ENCODE data around the gene GRIK1. TPM values are rescaled to one million over a fixed set of nuclear protein-coding genes. Genes with fewer than 3 reads are reported as not detected.

The GRIK1 gene
- total RNA-seq, 1 experiment from 2014 or later, result not detected

DNA sequence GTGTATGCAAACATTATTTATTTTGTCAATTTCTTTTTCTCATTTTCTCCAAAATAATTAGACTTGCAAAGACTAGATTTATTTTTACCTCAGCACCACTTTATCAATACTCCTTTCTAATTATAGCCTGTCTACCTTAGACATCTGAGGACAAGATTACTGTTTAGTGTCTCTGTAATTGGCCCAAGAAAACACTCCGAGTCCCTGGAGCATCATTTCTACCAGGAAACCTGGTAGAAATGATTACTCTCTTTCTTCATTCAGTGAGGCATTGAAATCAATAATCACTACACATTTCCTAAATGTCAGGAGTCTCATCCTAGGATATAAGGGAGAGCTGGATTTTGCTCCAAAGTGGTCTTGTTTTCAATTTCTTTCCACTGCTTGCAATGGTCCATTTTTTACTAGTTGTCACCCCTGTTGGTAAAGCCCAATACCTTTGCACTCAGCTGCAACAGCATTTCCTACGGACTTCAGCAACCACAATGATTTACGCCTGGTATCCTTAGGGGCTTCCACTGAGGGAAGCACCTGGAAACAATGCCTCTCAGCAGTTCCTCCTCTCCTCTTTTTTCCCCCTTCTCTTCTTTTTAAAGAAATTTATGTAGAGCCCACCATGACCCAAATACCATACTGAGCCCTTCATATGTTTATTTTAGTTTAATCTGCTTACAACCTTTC lies 64.6 kb downstream of the GRIK1 start:
- Histone ChIP-seq H3K4me3 (ENCODE audit: low read length) (no peak overlapping the region), H3K4me2 (ENCODE audit: low read depth, low read length, poor library complexity, severe bottlenecking) (no peak overlapping the region), H2AFZ (ENCODE audit: low read length) (no peak overlapping the region), H3K4me1 (ENCODE audit: low read length) (no peaks in the 10 kb centered on the region), H3K27me3 (ENCODE audit: low read length) (no peaks in the 10 kb centered on the region), H3K79me2 (ENCODE audit: low read length) (no peaks in the 10 kb centered on the region), H4K20me1 (ENCODE audit: insufficient read depth, low read depth, low read length) (no peaks in the 10 kb centered on the region), H3K9ac (ENCODE audit: low read length) (no peak overlapping the region), H3K36me3 (ENCODE audit: insufficient read depth, low read length) (no peaks in the 10 kb centered on the region), H3K27ac (ENCODE audit: low read length) (no peak overlapping the region), H3K9me3 (ENCODE audit: low read length) (no peaks in the 10 kb centered on the region), H3K9me2 (replicated peaks; ENCODE audit: insufficient read depth, low read length) (no peaks in the 10 kb centered on the region)
- DNase-seq, result no peak

DNA sequence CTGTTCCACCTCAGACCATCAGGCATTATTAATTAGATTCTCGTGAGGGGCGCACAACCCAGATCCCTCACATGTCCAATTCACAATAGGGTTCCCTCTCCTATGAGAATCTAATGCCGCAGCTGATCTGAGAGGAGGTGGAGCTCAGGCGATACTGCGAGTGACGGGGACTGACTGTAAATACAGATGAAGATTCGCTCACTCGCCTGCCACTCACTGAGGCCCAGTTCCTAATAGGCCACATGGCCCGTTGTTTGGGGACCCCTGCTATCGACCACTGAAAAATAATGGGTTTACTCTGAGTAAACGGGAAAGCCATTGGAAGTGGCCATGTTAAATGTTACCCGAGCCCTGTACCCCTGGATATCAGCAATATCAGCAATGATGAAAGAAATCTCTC lies 65.9 kb downstream of the GRIK1 start:
- H3K4me1 ChIP-seq (ENCODE audit: low read length), result no peaks in the 10 kb centered on the region
- no peaks in the 10 kb centered on the region for H4K20me1 ChIP-seq (ENCODE audit: insufficient read depth, low read depth, low read length)
- H3K79me2 ChIP-seq (ENCODE audit: low read length), result no peaks in the 10 kb centered on the region
- H3K9me3 ChIP-seq (ENCODE audit: low read length), result no peaks in the 10 kb centered on the region
- no peaks in the 10 kb centered on the region for H3K27me3 ChIP-seq (ENCODE audit: low read length)
- H3K4me2 ChIP-seq (ENCODE audit: low read depth, low read length, poor library complexity, severe bottlenecking), result no peak overlapping the region
- no peaks in the 10 kb centered on the region for H3K9me2 ChIP-seq (replicated peaks; ENCODE audit: insufficient read depth, low read length)
- H3K36me3 ChIP-seq (ENCODE audit: insufficient read depth, low read length), result no peaks in the 10 kb centered on the region
- DNase-seq, result no peak
- H3K9ac ChIP-seq (ENCODE audit: low read length), result no peak overlapping the region
- H2AFZ ChIP-seq (ENCODE audit: low read length), result no peak overlapping the region
- H3K27ac ChIP-seq (ENCODE audit: low read length), result no peak overlapping the region
- no peak overlapping the region for H3K4me3 ChIP-seq (ENCODE audit: low read length)

DNA sequence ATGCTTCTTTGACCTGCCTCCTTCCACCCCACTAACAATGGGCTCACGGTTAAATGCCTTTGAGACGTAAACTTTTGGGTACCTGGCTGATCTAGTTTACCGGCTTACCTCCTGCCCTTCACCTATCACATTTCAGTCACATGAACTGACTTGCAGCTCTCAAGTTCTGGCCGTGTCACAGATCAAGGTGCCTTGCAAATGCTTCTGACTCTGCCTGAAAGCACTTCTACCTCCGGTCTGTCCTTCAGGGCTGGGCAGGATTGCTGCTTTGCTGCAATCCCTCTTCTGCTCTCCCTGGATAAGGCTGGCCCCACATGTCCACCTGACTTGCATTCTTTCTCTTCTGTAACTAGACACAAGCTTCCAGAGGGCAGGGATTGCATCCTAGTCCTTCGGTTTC lies 69.0 kb downstream of the GRIK1 start:
- Histone ChIP-seq H4K20me1 (ENCODE audit: insufficient read depth, low read depth, low read length) (no peaks in the 10 kb centered on the region), H3K4me1 (ENCODE audit: low read length) (no peaks in the 10 kb centered on the region), H3K27me3 (ENCODE audit: low read length) (no peaks in the 10 kb centered on the region), H3K4me3 (ENCODE audit: low read length) (no peak overlapping the region), H3K9ac (ENCODE audit: low read length) (no peak overlapping the region), H3K9me2 (replicated peaks; ENCODE audit: insufficient read depth, low read length) (no peaks in the 10 kb centered on the region), H3K9me3 (ENCODE audit: low read length) (no peaks in the 10 kb centered on the region), H3K36me3 (ENCODE audit: insufficient read depth, low read length) (no peaks in the 10 kb centered on the region), H3K27ac (ENCODE audit: low read length) (no peak overlapping the region), H2AFZ (ENCODE audit: low read length) (no peak overlapping the region), H3K4me2 (ENCODE audit: low read depth, low read length, poor library complexity, severe bottlenecking) (no peak overlapping the region), H3K79me2 (ENCODE audit: low read length) (no peaks in the 10 kb centered on the region)
- DNase-seq, result no peak

DNA sequence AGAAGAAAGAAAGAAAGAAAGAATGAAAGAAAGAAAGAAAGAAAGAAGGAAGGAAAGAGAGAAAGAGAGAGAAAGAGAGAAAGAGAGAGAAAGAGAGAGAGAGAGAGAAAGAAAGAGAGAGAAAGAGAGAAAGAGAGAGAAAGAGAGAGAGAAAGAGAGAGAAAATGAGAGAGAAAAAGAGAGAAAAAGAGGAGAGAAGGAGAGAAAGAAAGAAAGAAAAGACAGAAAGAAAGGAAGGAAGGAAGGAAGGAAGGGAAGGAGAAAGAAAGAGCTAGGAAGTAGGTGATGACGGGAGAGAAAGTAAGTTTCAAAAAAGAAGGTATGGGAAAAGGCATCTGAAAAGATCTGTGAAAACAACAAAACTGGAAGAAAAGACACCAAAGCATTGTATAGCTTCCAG lies 72.0 kb downstream of the GRIK1 start:
- Histone ChIP-seq H3K27me3 (ENCODE audit: low read length) (no peaks in the 10 kb centered on the region), H3K4me3 (ENCODE audit: low read length) (no peak overlapping the region), H2AFZ (ENCODE audit: low read length) (no peak overlapping the region), H4K20me1 (ENCODE audit: insufficient read depth, low read depth, low read length) (no peaks in the 10 kb centered on the region), H3K4me2 (ENCODE audit: low read depth, low read length, poor library complexity, severe bottlenecking) (no peak overlapping the region), H3K36me3 (ENCODE audit: insufficient read depth, low read length) (no peaks in the 10 kb centered on the region), H3K79me2 (ENCODE audit: low read length) (no peaks in the 10 kb centered on the region), H3K4me1 (ENCODE audit: low read length) (no peaks in the 10 kb centered on the region), H3K27ac (ENCODE audit: low read length) (no peak overlapping the region), H3K9me3 (ENCODE audit: low read length) (no peaks in the 10 kb centered on the region), H3K9me2 (replicated peaks; ENCODE audit: insufficient read depth, low read length) (no peaks in the 10 kb centered on the region), H3K9ac (ENCODE audit: low read length) (no peak overlapping the region)
- DNase-seq, result no peak

DNA sequence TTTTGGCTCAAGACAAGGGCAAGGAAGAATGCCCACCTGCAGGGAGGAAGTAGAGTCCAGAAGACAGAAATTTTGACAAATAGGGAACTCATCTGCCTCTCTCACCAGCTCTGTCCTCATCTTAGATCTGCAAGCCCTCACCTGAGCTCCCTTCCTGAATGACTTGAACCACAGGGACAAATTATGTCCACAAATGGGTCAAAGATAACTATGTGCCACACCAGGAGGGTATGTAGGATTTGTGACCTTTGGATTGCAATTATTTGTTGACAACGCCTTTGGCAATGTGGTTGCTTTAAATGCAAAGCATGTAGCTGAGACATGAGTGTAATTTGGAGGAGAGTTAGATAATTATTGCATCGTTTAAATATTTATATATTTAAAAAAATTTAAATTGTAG lies 79.5 kb downstream of the GRIK1 start:
- H3K9me2 ChIP-seq (replicated peaks; ENCODE audit: insufficient read depth, low read length), result no peaks in the 10 kb centered on the region
- no peaks in the 10 kb centered on the region for H3K9me3 ChIP-seq (ENCODE audit: low read length)
- no peaks in the 10 kb centered on the region for H3K4me1 ChIP-seq (ENCODE audit: low read length)
- H3K36me3 ChIP-seq (ENCODE audit: insufficient read depth, low read length), result no peaks in the 10 kb centered on the region
- no peak overlapping the region for H3K4me3 ChIP-seq (ENCODE audit: low read length)
- no peak for DNase-seq
- H2AFZ ChIP-seq (ENCODE audit: low read length), result no peak overlapping the region
- no peaks in the 10 kb centered on the region for H4K20me1 ChIP-seq (ENCODE audit: insufficient read depth, low read depth, low read length)
- no peaks in the 10 kb centered on the region for H3K79me2 ChIP-seq (ENCODE audit: low read length)
- no peak overlapping the region for H3K4me2 ChIP-seq (ENCODE audit: low read depth, low read length, poor library complexity, severe bottlenecking)
- no peaks in the 10 kb centered on the region for H3K27me3 ChIP-seq (ENCODE audit: low read length)
- H3K27ac ChIP-seq (ENCODE audit: low read length), result no peak overlapping the region
- H3K9ac ChIP-seq (ENCODE audit: low read length), result no peak overlapping the region

DNA sequence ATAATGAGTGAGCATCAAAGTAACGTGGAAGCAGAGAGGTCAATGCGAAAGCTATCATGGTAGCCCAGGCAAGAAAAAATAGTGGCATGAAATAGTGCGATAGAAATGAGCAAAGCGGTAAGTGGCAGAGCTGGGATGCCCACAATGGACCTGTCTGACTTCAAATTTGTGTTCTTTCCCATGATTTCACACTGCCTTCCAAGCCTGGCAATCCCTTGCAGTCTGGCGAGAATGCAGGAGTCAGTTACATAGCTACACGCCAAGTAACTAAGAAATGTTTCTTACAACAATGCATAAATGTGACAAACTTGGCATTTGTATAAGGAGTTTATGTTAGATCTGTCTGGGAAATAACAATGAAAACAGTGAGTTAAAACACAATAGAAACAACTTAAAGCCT lies 82.6 kb downstream of the GRIK1 start:
- H3K4me3 ChIP-seq (ENCODE audit: low read length), result no peak overlapping the region
- H3K27ac ChIP-seq (ENCODE audit: low read length), result no peak overlapping the region
- H3K79me2 ChIP-seq (ENCODE audit: low read length), result no peaks in the 10 kb centered on the region
- no peak overlapping the region for H3K4me2 ChIP-seq (ENCODE audit: low read depth, low read length, poor library complexity, severe bottlenecking)
- H3K27me3 ChIP-seq (ENCODE audit: low read length), result no peaks in the 10 kb centered on the region
- H3K4me1 ChIP-seq (ENCODE audit: low read length), result no peaks in the 10 kb centered on the region
- H3K9ac ChIP-seq (ENCODE audit: low read length), result no peak overlapping the region
- no peak overlapping the region for H2AFZ ChIP-seq (ENCODE audit: low read length)
- H4K20me1 ChIP-seq (ENCODE audit: insufficient read depth, low read depth, low read length), result no peaks in the 10 kb centered on the region
- H3K9me2 ChIP-seq (replicated peaks; ENCODE audit: insufficient read depth, low read length), result no peaks in the 10 kb centered on the region
- H3K9me3 ChIP-seq (ENCODE audit: low read length), result no peaks in the 10 kb centered on the region
- DNase-seq, result no peak
- no peaks in the 10 kb centered on the region for H3K36me3 ChIP-seq (ENCODE audit: insufficient read depth, low read length)

DNA sequence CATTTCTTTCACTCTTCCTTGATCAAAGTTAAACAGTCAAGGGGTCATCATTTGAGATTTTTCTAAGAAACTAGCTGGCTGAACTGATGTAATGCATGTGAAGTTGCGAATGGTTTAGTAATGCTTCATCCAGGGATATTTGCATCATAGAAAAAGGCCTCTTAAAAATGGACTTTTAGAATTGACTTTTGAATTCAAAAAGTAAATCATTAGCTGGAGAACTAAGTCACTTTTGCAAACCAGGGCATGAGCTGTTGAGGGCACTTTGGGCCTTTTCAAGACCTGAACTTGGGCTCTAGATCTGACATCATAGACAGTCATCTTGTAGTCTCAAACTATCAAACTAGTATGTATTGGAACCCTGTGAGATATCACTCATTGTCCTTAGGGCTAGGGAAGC lies 85.0 kb downstream of the GRIK1 start:
- H3K9me3 ChIP-seq (ENCODE audit: low read length), result no peaks in the 10 kb centered on the region

DNA sequence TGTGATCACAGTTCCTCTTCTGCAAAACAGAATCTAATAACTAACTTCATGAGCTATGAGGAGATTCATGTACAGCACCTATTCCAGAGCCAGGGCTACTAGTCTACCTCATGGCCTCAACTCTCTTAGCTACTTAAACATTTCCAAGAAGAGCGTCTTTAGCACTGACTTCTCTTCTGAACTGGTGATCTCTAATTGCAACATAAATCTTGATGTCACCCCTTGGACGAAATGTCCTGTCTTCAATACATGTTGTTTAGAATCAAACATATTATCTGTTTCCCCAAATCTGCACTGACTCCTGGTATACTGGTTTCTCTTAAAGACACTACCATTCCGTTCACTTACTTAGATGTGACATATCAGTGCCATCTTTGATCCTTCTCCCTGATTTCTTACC lies 88.2 kb downstream of the GRIK1 start:
- Histone ChIP-seq H4K20me1 (ENCODE audit: insufficient read depth, low read depth, low read length) (no peaks in the 10 kb centered on the region), H3K36me3 (ENCODE audit: insufficient read depth, low read length) (no peaks in the 10 kb centered on the region), H3K9me3 (ENCODE audit: low read length) (no peaks in the 10 kb centered on the region), H3K79me2 (ENCODE audit: low read length) (no peaks in the 10 kb centered on the region), H3K27ac (ENCODE audit: low read length) (no peak overlapping the region), H3K4me3 (ENCODE audit: low read length) (no peak overlapping the region), H3K4me1 (ENCODE audit: low read length) (no peaks in the 10 kb centered on the region), H3K27me3 (ENCODE audit: low read length) (no peaks in the 10 kb centered on the region), H3K4me2 (ENCODE audit: low read depth, low read length, poor library complexity, severe bottlenecking) (no peak overlapping the region), H2AFZ (ENCODE audit: low read length) (no peak overlapping the region), H3K9ac (ENCODE audit: low read length) (no peak overlapping the region), H3K9me2 (replicated peaks; ENCODE audit: insufficient read depth, low read length) (no peaks in the 10 kb centered on the region)
- no peak for DNase-seq

More for the DNA sequence above, 85.0 kb downstream of the GRIK1 start:
- Histone ChIP-seq H3K79me2 (ENCODE audit: low read length) (no peaks in the 10 kb centered on the region), H3K4me3 (ENCODE audit: low read length) (no peak overlapping the region), H2AFZ (ENCODE audit: low read length) (no peak overlapping the region), H4K20me1 (ENCODE audit: insufficient read depth, low read depth, low read length) (no peaks in the 10 kb centered on the region), H3K9me2 (replicated peaks; ENCODE audit: insufficient read depth, low read length) (no peaks in the 10 kb centered on the region), H3K36me3 (ENCODE audit: insufficient read depth, low read length) (no peaks in the 10 kb centered on the region), H3K27ac (ENCODE audit: low read length) (no peak overlapping the region), H3K27me3 (ENCODE audit: low read length) (no peaks in the 10 kb centered on the region), H3K4me1 (ENCODE audit: low read length) (no peaks in the 10 kb centered on the region), H3K9ac (ENCODE audit: low read length) (no peak overlapping the region), H3K4me2 (ENCODE audit: low read depth, low read length, poor library complexity, severe bottlenecking) (no peak overlapping the region)
- no peak for DNase-seq

Measured in Karpas-422 (cell line).